Hepatocyte (in vitro differentiated cells): ENCODE data around the gene STPG3. TPM values are rescaled to one million over a fixed set of nuclear protein-coding genes. Genes with fewer than 3 reads are reported as not detected.
A peak's percentile ranks its signal among the peaks of the same experiment; 100 is the strongest.

ENCODE experiments used
- DNase-seq: peaks from one replicate; pipeline ENCODE4 v3.0.0-alpha.2; 2016; ENCODE audit warnings: low spot score
- H2AFZ ChIP-seq: fragments of 200-600 bp; sonication (generic); 2 replicates; pipeline ENCODE4 v1.6.0; 2016; ENCODE audit warnings: antibody characterized with exemption, mild to moderate bottlenecking
- H3K27ac ChIP-seq: fragments of 200-600 bp; sonication (generic); 2 replicates; pipeline ENCODE4 v1.5.1; 2016; ENCODE audit warnings: mild to moderate bottlenecking
- H3K27me3 ChIP-seq: fragments of 200-600 bp; sonication (generic); 2 replicates; pipeline ENCODE4 v1.6.1; 2016
- H3K36me3 ChIP-seq: fragments of 200-600 bp; sonication (generic); replicated peaks from 2 replicates; pipeline ENCODE4 v1.5.1; 2016; ENCODE audit warnings: low read depth; ENCODE audit not compliant: insufficient read depth
- H3K4me1 ChIP-seq: fragments of 200-600 bp; sonication (generic); 2 replicates; pipeline ENCODE4 v1.5.1; 2016; ENCODE audit warnings: mild to moderate bottlenecking, moderate library complexity; ENCODE audit not compliant: insufficient read depth
- H3K4me2 ChIP-seq: fragments of 200-600 bp; sonication (generic); 2 replicates; pipeline ENCODE4 v1.6.0; 2016
- H3K4me3 ChIP-seq: fragments of 200-600 bp; sonication (generic); 2 replicates; pipeline ENCODE4 v1.5.1; 2016; ENCODE audit warnings: mild to moderate bottlenecking
- H3K79me2 ChIP-seq: fragments of 200-600 bp; sonication (generic); 2 replicates; pipeline ENCODE4 v1.6.0; 2017; ENCODE audit warnings: mild to moderate bottlenecking
- H3K9me2 ChIP-seq: fragments of 200-600 bp; sonication (generic); replicated peaks from 2 replicates; pipeline ENCODE4 v1.6.0; 2017; ENCODE audit warnings: mild to moderate bottlenecking; ENCODE audit not compliant: insufficient read depth
- H3K9me3 ChIP-seq: fragments of 200-600 bp; sonication (generic); 2 replicates; pipeline ENCODE4 v1.5.1; 2016; ENCODE audit warnings: low read depth, mild to moderate bottlenecking
- H4K20me1 ChIP-seq: fragments of 200-600 bp; sonication (generic); 2 replicates; pipeline ENCODE4 v1.6.0; 2016; ENCODE audit warnings: mild to moderate bottlenecking; ENCODE audit not compliant: insufficient read depth, poor library complexity, severe bottlenecking
- EZH2 ChIP-seq: fragments of 200-600 bp; sonication (generic); IDR thresholded peaks from 2 replicates; pipeline ENCODE4 v1.6.1; 2016; ENCODE audit warnings: antibody characterized with exemption, mild to moderate bottlenecking, borderline replicate concordance
- EZH2phosphoT487 ChIP-seq: fragments of 200-600 bp; sonication (generic); IDR thresholded peaks from one replicate; pipeline ENCODE4 v1.6.1; 2018; ENCODE audit warnings: antibody characterized with exemption, mild to moderate bottlenecking, low read depth, moderate library complexity; ENCODE audit not compliant: unreplicated experiment, severe bottlenecking
- WGBS: methylation state at CpG from one replicate; pipeline ENCODE4 v1.1.6; 2016; ENCODE audit warnings: low lambda C conversion rate; ENCODE audit errors: missing lambda C conversion rate; 5-methylcytosine and 5-hydroxymethylcytosine counted together
- polyA plus RNA-seq: library from polyadenylated mRNA; unstranded; fragments of >200 nt; fragmentation: Nextera tagmentation; extraction: Ambion mirVana; gene quantifications from 2 replicates; pipeline ENCODE4 v1.2.1, GENCODE V29; 2016
- total RNA-seq: library from RNA; depleted of rRNA; stranded (reverse); fragments of >200 nt; gene quantifications from 2 replicates; pipeline ENCODE4 v1.2.3, GENCODE V29; 2014
- TF ChIP-seq, protein P1 (sequence below): fragments of 200-600 bp; sonication (generic); IDR thresholded peaks from 2 replicates; pipeline ENCODE4 v1.5.1; 2016; ENCODE audit warnings: antibody characterized with exemption, mild to moderate bottlenecking; ENCODE audit not compliant: poor library complexity

STPG3 gene
- total and polyA plus RNA-seq, 2 experiments from 2014 or later = 1.5 TPM; not detected in 1

DNA sequence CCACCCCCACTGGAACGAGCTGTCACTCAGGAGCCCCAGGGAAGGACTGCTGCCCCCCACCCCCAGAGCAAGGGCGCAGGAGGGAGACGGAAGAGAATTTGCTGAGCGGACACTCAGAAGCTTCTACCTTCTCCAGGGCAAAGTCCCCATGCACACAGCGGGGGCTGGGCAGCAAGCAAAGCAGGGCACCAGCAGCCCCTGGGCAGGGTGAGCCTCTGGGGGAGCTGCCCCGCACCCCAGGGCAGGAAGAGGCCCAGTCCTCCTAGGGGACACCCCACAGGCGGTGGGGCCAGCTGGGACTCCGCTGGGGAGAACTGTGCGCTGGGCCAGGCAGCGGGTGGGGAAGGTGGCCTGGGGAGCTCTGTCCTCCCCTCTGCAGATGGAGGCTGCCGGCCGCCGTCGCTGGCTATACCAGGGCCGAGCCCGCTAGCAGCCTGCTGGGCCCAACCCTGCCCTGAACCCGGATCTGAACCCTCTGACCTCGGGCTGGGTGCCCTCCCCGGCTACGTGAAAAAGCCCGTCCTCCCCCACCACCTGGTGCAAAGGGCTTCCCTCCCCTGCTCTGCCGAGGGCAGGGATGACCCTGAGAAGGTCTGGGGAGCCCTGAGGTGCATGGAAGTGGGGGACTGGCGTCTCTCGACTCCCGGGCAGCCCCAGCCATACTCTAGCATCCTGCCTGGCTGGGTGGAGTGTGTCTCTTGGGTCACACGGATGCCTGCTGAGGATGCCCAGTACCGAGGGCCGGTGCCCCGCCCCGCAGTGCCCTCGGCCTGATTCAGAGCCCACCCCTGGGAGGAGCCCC is 21.0 kb upstream of the STPG3 start:
- H3K27me3 ChIP-seq = no peaks in the 10 kb centered on the region
- H3K79me2 ChIP-seq = no peaks in the 10 kb centered on the region
- TF ChIP-seq EZH2 (no peak), EZH2phosphoT487 (no peak)
- TF ChIP-seq, protein P1, sequence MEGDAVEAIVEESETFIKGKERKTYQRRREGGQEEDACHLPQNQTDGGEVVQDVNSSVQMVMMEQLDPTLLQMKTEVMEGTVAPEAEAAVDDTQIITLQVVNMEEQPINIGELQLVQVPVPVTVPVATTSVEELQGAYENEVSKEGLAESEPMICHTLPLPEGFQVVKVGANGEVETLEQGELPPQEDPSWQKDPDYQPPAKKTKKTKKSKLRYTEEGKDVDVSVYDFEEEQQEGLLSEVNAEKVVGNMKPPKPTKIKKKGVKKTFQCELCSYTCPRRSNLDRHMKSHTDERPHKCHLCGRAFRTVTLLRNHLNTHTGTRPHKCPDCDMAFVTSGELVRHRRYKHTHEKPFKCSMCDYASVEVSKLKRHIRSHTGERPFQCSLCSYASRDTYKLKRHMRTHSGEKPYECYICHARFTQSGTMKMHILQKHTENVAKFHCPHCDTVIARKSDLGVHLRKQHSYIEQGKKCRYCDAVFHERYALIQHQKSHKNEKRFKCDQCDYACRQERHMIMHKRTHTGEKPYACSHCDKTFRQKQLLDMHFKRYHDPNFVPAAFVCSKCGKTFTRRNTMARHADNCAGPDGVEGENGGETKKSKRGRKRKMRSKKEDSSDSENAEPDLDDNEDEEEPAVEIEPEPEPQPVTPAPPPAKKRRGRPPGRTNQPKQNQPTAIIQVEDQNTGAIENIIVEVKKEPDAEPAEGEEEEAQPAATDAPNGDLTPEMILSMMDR = no peak
- peak overlapping the region; percentile 50 for H3K4me2 ChIP-seq
- peak overlapping the region; percentile 87 for H3K27ac ChIP-seq
- peaks cover 43% of the 10 kb centered on the region for H3K4me1 ChIP-seq
- no peak overlapping the region for H3K4me3 ChIP-seq
- H3K9me3 ChIP-seq = no peaks in the 10 kb centered on the region
- no peak overlapping the region for H2AFZ ChIP-seq
- H3K36me3 ChIP-seq = no peaks in the 10 kb centered on the region
- H3K9me2 ChIP-seq = no peaks in the 10 kb centered on the region
- 59% methylated on average over 22 of the region's 31 CpGs for WGBS
- peak; percentile 69 for DNase-seq
- no peaks in the 10 kb centered on the region for H4K20me1 ChIP-seq

DNA sequence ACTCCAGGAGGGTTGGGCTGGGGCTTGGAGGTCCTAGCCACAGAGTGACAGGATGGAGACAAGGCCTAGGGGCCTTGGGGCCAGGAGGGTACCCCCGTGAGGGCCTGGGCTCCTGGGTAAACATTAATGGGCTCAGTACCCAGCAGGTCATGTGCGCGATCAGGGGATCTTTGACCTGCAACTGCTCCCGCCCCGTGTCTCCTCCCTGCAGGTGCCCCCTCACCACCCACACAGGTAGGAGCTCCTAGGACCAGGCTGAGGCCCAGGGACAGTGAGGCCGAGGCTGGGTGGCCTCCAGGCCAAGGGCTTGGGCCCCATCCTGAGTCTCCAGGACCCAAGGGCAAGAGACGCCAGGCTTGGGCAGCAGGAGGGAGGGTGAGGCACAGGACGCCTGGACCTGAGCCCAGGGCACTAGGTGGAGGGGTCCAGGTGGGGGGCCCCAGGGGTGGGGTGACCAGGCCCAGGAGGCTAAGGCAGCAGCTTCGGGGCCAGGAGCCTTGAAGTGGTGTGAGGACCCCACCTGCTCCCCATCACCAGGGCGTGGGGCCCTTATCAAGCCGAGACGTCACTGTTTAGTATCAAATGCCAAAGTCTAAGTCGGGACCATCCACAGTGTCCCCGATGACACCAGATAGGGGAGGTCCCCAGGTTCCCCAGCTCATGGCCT is 20.2 kb upstream of the STPG3 start, which contains the start of gene SLC34A3:
SLC34A3 (plus strand) TSS at position 197 of the 667 bp plus-strand sequence. CDS start 802 bp downstream, outside the sequence.
- DNase-seq = peak; percentile 43
- Histone ChIP-seq H3K9me2 (no peaks in the 10 kb centered on the region), H3K9me3 (no peaks in the 10 kb centered on the region), H3K4me2 (peak within 1 kb of the TSS; percentile 50), H3K27me3 (no peaks in the 10 kb centered on the region), H3K79me2 (no peaks in the 10 kb centered on the region), H3K4me3 (no peak within 1 kb of the TSS), H3K4me1 (peaks cover 45% of the 10 kb centered on the region), H3K36me3 (no peaks in the 10 kb centered on the region), H4K20me1 (no peaks in the 10 kb centered on the region), H3K27ac (peak within 1 kb of the TSS; percentile 87), H2AFZ (no peak within 1 kb of the TSS)
- no peak for TF ChIP-seq EZH2
- TF ChIP-seq EZH2phosphoT487 = no peak
- TF ChIP-seq, protein P1 = no peak
- WGBS = 82% methylated on average over 11 of the region's 14 CpGs

DNA sequence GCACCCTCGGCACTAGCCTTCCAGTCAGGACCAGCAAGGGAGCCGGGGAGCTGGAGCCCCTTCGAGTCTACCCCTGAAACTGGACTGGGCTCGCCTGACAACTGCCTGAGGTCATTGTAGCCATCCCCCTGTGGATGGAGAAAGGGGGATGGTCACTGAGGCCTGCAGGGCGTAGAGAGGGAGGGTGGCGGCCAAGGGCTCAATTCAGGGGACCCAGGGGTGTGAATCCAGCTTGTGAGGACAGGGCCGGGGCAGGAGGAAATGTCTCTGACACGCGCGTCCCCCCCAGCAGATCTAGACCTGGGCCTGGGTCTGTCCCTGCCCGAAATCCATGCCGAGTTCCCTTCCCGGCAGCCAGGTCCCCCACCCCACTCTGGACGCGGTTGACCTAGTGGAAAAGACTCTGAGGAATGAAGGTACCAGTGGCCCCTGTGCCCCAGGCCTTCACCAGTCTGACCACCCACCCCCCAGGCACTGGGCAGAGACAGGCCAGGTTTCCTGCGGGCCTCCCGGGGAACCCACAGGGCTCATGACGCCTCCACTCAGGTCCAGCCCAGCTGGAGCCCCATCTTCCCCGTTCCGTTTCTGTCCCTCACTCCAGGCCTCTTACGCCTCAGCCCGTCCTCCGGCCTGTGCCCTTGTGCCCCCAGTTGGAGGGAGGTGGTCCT is 19.6 kb upstream of the STPG3 start:
- no peaks in the 10 kb centered on the region for H3K9me2 ChIP-seq
- peak overlapping the region; percentile 87 for H3K27ac ChIP-seq
- 94% methylated on average over 22 of the region's 23 CpGs for WGBS
- no peaks in the 10 kb centered on the region for H3K79me2 ChIP-seq
- no peak overlapping the region for H3K4me3 ChIP-seq
- no peak overlapping the region for H3K4me2 ChIP-seq
- TF ChIP-seq, protein P1 = no peak
- TF ChIP-seq EZH2phosphoT487 (no peak), EZH2 (no peak)
- H3K9me3 ChIP-seq = no peaks in the 10 kb centered on the region
- H3K27me3 ChIP-seq = no peaks in the 10 kb centered on the region
- H3K4me1 ChIP-seq = peaks cover 47% of the 10 kb centered on the region
- H4K20me1 ChIP-seq = no peaks in the 10 kb centered on the region
- no peak overlapping the region for H2AFZ ChIP-seq
- DNase-seq = no peak
- H3K36me3 ChIP-seq = no peaks in the 10 kb centered on the region
